Peyer's patch (tissue), 4 donors: ENCODE results near the gene TRIM2.

Source experiments
- CTCF ChIP-seq, 6 experiments: fragments of 450-650 bp in 4 of 6; fragments of 200-600 bp in 2 of 6; sonication (generic) in 1 of 6; IDR thresholded peaks; one replicate each; pipeline ENCODE4 v1.5.1; 2017 to 2019; ENCODE audit warnings: antibody characterized with exemption in 6 of 6, mild to moderate bottlenecking in 3 of 6, moderate library complexity in 1 of 6
- POLR2A ChIP-seq, 2 donors: fragments of 450-650 bp; IDR thresholded peaks; one replicate each; pipeline ENCODE4 v1.5.1; 2017; ENCODE audit warnings: antibody characterized with exemption in 2 of 2, mild to moderate bottlenecking in 2 of 2, moderate library complexity in 2 of 2

GRCh38 chr4:153326513-153326912 is 122.3 kb downstream of the TRIM2 start:
- TF ChIP-seq CTCF (IDR thresholded peaks at IDR 0.05), result no peak
- no peak for TF ChIP-seq POLR2A (IDR thresholded peaks at IDR 0.05)
